Fibroblast of skin of right quadriceps (primary cell): ENCODE results near the gene ADCYAP1R1.

ENCODE experiments used
- DNase-seq: peaks from one replicate; pipeline ENCODE4 v3.0.0-alpha.2; 2013

Gene ADCYAP1R1

DNA sequence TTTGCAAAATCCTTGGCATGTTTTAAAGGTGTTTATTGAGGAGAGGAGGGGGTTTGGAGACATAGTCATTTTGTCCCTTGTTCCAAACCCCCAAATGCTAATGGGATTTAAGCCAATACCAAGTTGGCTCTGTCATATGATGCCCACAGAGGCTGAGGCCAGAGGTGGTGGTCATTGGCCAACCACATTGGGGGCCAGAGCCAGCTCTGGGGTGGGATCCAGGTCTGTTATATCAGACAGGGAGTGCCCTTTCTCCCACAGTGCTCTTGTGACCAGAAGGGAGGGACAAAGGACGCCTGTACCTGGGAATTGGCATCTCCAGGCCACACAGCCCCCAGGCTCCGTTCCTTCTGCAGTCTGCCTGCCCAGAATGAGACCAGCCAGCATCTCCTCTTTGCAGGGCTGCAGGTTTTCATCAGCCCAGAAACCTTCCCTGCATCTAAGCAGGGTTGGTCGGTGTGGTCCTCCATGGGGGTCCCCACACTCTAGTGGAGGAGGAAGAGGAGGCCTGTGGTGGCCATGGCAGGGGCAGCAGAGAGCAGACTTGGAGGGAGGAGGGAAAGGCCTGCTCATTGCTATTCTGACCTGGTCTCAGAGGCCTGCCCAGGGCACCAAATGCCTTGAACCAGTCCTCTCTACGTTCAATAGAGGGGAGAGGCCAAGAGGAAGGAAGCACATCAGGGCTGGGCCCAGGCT is 17.9 kb downstream of the ADCYAP1R1 start:
- DNase-seq, result no peak

DNA sequence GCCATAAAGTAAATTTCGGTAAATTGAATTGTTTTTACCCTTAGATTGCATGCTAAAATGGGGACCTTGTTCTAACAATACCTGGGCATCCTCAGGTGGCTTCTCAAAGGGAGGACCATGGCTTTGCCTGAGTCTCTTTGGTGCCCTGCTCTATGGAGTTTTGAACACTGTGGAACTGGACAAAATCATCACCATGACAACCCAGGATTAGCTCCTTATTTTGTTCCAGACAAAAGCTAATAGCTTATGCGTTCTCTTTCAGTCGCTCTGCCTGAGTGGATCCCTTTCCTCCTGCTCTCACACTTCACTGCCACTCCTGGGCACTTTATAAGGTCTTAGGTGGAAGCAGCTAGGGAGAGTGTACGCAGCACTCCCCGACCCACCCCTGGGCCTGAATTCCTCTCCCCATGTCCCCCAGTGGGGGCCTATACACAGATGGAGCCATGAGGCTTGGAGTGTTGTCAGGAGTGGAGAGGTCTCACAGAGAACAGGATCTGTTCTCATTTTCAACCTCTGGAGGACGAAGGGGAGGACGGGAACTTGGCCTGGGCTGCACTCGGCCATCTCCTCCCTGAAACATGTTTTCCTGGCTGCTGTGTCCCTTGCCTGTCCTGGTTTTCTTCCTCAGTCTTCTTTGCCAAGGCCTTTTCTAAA is 19.0 kb downstream of the ADCYAP1R1 start:
- no peak for DNase-seq

DNA sequence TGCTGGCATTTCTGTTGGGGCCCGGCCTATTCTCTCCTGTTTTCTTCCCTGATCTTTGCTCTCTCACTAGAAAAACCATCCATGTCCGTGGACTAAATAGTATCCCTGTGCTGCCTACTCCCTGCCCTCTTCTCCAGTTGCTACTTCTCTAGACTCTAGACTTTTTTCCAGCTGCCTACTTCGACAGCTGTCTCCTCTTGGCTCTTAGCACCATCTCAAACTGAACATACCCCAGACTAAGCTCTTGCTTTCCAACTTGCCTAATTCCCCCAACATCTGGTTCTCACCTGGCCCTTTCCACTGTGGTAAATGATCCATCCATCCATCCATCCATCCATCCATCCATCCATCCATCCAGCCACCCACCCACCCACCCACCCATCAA is 19.5 kb downstream of the ADCYAP1R1 start:
- no peak for DNase-seq

DNA sequence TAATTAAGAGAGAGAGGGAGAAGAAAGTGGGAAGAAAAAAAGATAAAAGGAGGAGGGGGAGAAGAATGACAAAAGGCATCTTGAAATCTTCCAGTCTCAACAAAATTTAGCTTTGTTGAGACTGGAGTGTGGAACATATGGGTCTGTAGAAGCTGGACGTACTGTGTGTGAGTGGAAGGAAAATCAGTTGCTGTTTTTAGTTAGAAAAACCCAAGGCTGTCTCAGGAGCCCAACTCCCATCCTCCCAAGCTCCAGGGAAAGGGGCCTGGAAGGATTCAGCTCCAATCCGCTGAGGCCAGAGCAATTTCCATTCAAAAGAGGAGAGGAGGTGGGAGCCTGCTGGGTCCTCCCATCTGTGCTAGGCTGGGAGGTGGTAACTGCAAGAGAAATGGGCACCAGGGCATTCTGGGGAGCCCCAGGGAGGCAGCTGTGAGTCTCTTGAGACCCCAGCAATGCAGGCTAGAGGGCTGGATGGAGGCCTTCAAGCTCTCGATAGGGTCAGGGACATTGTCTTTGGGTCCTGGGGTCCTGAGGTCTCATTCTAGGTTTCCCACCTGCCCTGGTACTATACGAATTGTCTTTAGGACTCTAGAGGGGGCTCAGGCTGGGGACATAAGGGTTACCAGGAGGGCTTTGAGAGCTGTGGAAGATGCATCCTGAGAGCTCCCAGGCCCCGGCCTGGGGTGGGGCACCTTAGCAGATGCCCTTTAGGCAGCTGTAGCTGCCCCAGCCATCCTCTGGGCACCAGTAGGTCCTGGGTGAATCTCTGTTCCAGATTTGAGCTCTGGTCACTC is 21.4 kb downstream of the ADCYAP1R1 start:
- no peak for DNase-seq

DNA sequence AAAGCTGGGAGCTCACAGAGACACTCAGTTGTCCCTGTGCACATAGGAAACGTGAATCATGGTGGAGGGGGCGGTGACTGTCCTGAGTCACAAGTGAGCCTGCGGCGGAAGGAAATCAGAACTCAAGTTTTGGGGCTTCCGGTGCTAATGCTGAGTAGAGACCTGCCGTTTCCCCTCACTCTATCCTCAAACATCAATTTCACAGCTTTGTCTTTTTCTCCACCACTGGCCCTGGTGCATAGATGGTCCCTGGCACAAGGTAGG is 21.9 kb downstream of the ADCYAP1R1 start:
- DNase-seq, result peak; percentile 3

DNA sequence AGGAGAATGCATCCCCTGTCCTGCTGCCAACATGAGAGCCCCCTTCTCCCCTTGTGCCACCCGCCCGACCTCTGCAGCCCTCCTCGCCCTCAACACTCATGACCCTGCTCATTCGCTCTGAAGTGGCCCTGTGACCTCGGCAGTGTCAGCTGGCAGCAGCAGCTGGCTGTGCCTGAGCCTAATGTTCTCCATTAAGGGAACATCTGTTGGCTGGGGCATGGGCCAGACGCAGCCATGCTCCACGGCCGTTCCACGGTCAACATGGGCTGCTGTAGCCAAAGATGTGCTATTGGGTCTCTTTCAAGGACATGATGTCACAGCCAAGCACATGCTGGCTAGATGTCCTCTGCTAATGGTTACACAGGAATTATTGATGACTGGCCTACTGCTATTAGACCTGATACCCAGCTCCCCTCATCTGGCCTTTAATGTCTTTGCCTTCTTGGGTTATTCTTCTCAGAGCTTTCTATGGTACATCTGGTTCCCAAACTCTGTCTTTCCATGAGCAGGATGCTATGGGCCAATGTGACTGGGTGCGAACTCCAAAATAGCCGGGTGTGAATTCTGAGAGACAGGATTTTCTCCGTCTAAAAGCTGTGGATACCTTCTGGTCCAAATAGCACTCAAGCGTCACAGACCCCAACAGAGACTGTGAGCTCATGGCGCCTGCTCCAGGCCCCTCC is 22.4 kb downstream of the ADCYAP1R1 start:
- DNase-seq, result no peak

DNA sequence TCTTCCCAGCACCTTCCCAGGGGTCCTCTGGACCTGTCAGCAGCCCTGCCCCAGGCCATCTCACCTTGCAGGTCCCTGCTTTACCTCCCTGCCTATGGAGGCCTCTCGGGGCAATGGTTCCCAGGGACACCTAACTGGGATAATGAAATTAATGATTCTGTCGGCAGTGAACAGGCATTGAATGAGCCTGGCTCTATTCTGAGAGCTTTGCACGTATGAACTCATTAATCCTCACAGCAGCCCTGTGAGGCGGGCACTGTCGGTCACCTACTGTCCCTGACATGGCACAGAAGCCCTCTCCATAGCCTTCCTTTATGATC is 22.9 kb downstream of the ADCYAP1R1 start:
- DNase-seq, result no peak

DNA sequence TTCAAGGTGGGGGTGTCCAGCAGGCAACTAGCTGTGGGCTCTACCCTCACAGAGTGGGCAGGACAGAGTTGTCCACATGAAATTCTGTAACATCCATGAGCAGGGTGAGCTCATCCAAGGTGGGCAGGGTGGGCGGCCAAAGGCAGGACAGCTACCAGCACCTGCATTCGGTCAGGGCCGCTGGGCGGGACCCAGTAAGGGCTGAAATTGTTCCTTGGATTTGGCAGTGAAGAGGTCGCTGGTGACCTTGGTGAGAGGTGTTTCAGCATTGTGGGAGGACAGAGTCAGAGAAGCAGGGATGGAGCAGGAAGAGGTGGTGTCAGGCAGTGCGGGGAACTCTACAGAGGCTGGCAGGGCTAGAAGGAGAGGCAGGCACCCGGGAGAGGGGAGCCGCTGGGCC is 23.9 kb downstream of the ADCYAP1R1 start:
- no peak for DNase-seq

DNA sequence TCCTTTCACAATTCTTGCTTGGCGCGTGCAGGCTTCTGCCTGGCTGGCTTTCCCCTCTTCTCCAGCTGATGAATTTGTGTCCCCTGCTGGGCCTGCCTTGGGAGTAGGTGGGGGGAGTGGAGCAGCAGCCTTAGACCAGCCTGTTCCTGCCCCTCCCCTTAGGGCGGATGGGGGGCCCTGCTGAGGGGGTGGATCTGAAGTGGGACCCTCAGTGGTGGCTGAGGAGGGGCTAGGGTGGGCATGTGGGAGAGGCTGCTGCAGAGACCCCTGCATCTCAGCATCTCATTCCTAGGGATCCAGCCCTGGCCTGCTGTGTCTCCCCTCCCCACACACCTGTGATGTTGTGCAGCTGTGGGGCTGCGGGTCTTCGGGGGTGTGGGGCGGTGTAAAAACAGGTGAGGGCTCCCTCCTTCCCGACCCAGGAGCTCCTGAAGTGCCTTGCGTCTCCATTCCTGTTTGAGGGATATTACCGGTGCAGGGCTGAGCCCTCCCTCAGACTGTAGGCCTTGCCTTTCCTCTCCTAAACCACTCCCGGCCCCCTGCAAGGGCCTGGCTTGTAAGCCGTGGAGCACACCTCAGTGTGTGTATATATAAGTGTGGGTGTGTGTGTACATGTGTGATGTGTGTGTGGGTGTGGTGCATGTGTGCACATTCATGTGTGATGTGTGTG is 24.7 kb downstream of the ADCYAP1R1 start:
- no peak for DNase-seq

DNA sequence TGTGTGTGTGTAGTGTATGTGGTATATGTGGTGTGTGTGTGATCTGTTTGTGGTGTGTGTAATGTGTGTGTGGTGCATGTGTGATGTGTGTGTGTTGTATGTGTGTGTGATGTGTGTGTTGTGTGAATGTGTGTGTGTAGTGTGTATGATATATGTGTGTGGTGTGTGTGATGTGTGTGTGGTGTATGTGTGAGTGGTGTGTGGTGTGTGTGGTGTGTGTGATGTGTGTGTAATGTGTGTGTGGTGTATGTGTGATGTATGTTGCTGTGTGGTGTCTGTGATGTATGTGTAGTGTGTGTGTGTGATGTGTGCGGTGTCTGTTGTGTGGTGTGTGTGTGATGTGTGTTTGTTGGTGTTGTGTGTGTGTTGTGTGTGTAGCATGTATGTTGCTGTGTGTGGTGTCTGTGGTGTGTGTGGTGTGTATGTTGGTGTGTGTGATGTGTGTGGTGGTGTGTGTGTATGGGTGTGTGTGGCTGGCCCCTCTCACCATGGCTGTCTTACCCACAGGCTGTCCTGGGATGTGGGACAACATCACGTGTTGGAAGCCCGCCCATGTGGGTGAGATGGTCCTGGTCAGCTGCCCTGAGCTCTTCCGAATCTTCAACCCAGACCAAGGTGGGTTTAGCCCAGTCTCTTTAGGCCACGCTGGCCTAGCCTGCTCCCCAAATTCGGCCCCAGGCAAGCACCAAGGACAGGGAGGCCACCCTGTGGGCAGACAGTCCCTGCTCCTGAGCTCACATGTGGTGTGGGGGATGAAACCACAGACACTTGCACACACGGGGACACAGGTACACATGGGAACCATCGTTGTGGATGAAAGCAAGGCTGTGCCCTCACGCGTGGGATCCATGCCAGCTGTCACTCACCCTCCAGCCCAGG is 25.6 kb downstream of the ADCYAP1R1 start:
- DNase-seq, result no peak

DNA sequence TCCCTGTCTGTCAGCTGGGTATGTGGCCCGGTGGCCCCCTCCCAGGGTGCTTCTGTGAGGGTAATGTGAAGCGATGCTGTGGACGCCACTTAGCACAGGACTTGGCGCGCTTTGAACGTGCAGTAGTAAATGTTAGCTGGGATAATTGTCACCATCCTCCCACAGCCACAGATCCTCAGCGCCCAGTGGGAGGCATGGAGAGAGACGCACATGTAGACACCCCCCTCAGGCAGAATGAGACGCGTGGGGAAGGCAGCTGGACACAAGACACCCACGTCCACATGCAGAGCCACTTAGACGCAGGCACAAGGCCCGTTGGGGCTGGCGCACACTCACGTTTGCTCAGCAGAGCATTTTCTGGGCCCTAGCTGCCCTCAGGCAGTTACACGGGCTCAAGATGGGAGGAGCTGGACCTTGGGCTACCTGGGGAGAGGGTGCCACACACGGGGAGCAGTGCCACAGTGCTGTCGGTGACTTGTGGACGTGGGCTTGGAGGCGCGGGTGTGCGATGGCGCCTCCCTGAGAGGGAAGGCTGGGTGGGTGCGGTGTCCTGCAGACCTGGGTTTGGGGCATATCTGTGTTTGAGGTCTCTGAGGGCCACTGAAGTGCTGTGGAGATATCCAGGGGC is 26.4 kb downstream of the ADCYAP1R1 start:
- DNase-seq, result no peak

DNA sequence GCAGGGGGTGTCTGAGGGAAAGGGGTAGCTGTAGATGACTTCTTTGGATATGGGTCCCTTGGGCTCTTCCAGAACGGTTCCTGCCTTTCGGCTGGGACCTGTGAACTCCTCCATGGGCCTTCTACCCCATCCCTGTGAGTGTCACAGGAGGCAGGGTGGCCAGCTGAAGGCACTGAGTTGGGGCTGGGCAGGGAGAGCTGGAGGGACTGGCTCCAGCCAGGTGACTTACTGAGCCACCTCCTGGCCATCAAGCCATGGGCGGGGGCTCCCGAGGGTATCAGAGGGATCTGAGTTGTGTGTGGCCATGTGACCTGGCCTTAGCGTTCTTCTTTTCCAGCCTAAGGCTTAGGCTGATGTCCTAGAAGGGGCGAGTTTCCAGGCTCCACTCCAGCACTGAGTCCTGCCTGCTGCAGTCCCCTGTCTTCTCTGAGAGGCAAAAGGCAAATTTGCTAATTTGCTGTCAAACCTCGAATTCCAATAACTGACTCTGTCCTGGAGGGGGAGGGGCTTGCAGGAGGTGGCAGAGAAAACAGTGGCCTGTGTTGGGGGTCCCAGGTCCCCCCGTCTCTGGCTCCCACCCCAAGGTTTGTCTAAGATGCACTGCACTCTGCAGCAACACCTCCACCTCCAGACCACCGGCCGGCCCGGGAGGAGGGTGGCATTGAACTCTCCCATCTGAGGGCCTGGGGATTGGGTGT is 27.2 kb downstream of the ADCYAP1R1 start:
- DNase-seq, result no peak

DNA sequence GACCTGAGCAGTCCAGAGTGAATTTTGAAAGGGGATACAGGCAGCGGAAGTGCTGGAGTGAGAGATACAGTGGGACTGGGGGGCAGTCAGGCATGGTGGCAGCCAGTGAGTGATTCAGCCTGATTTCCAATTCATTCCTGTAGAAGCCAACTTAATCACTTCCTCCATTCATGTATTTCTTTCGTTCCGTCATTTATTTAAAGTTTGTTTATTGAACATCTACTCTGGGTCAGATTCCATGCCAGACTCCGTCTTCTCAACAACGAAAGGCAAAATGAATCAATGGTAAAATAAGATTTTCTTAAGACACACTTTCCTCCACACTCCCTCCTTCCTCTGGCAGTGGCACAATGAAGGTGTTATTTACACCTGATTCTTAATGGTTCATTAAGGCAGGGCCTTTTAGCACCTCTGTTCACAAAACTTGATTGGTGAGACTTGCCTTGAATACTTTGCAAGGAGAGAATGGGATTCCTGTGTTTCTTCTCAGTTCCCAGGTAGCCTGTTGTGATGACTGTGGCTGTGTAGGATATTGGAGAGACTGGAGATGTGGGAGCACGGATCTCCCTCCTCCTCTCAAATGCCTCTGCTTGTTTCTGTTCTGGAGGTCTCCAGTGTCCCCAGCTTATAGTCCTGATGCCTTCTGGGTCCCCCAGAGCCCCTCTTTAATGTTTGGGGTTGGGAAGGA is 27.9 kb downstream of the ADCYAP1R1 start:
- DNase-seq, result no peak

DNA sequence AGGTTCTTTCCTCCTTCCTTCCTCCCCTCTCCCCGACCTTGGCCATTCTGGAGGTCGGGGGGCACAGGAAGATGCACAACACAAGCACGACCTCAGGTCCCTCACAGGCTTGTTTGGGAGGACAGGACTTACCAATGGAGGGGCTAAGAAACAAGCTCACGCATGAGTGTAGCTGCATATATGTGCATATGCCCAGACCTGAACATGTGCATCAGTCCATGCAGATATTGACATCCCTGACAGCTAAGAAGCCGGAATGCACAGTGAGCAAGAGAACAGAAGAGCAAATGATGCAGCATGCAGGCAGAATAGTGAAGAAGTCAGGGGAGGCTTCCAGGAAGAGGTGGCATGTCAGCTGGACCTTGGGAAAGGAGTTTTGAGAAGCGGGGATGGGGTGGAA is 28.7 kb downstream of the ADCYAP1R1 start:
- no peak for DNase-seq

DNA sequence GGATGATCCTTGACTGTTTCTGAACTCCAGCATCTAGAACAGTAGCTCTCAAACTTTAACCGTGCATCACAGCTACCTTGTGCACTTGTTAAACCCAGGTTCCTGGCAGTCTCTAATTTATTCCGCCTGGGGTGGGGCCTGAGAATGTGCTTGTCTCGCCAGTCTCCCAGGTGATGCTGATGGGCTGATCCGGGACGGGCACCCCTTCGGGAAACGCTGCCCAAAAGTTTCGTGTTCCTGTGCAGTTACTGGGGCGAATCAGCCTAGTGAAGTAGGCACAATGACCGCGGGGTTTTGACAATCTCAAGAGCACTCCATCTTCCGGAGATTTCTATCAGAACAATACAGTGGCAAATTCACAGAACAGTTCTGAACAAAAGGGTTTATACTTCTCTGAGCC is 29.9 kb downstream of the ADCYAP1R1 start:
- DNase-seq, result no peak

DNA sequence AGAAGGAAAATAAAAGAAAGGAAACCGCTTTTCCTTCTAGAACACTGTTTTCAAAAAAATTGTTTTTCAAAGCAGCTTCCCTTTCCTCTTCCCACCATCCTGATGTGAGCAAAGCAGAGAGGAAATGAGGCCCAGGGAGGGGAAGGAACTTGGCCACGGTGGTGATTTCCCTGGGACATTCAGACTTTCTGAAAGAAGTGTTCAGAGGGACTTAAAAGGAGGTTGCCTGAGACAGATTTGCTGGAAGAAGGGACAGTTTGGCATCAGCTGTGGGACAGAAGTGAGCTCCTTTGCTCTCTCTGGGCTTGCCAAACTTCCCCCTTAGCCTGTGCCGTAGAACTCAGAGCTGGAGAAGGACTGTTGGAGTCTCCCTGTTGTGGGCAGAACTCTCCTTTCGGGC is 30.3 kb downstream of the ADCYAP1R1 start:
- DNase-seq, result no peak

DNA sequence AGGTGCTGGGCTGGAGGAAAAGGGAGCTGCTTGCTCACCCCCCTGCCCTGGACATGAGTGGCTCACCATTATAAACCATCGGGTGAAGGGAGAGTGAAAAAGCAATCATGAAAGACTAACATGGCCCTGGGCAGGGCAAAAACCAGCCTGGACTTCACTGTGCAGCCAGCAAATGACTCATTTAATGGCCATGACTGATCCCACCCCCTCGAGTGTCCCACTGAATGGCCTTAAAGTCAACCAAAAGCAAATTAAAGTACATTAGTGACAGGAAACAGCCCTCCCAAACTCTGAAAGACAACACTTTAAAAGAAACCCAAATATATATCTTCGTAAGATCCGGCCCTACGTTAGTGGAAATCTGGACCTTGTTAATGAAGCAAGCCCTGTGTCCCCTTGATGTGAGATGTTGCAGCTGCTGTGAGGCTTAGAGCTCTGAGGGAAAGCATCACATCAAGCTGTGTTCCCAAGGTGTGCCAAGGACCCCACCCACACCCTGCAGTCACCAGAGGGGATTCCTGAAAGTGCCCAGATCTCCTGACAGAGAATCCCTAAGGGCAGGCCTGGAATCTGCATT is 31.2 kb downstream of the ADCYAP1R1 start:
- no peak for DNase-seq

DNA sequence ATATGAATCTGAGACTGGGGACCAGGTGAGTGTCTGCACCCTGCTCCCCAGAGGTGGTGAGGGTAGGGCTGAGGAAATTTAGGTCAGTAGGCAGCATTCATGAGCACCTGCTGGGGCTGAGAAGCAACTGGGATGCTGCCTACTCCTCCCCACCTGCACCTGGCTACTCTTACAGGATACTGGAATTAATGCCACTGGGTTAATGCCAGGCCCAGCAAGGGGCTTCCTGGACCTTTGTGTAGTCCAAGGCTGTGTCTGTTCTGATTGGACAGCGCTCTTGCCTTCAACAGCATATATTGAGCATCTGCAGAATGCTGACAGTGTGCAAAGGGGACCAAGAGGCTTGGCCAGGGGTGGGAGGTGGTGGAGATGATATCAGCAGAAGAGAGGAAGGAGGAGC is 32.1 kb downstream of the ADCYAP1R1 start:
- no peak for DNase-seq

DNA sequence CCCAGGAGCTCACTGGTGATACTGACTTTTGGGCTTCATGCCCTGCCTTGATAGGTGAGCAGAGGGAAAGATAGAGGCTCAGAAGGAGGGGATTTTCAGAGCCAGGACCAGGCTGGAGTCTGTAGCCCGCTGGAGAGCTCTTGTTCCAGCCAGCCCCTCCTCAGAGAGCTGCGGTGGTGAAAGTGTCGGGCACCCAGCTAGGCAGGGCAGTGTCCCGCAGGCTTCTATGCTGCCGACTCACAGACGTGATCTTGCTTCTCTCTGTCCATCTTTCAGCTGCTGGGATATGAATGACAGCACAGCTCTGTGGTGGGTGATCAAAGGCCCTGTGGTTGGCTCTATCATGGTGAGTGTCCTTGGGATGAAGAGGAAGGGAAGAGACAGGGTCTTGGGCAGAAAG is 35.2 kb downstream of the ADCYAP1R1 start:
- no peak for DNase-seq

DNA sequence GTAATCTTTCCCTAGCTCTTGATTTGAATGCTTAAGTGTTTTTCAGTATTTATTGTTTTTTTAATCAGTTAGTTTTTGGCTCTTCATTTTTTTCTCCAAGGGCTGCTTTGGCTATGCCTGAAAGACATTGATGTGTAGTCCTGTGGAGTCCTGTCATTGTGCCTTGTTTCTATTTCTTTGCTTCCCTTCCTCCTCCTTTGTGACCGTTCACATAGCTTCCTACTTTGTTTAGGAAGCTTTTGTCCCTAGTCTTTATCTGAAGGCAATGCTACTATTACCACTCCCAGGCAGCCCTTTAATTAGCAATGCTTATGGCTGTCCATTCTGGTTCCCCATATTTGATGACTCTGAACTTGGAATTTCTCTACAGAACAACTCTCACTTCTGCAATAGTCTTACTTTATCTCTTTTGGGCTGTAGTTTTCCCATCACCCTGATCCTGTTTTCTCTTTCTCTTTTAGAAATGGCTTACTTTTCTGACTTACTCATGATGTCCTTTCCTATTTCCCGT is 39.9 kb downstream of the ADCYAP1R1 start:
- no peak for DNase-seq
